Gastrocnemius medialis (tissue), 4 donors: ENCODE measurements around the gene PHKA2.

ENCODE experiments used
- POLR2A ChIP-seq, 2 donors: fragments of 450-650 bp; IDR thresholded peaks; one replicate each; pipeline ENCODE4 v1.6.1; 2017; ENCODE audit warnings: antibody characterized with exemption in 2 of 2, mild to moderate bottlenecking in 2 of 2, moderate library complexity in 2 of 2
- TF ChIP-seq, protein P1 (sequence below), 5 experiments: fragments of 450-650 bp in 3 of 5; fragments of 200-600 bp in 2 of 5; sonication (generic) in 2 of 5; IDR thresholded peaks in 4 of 5; conservative IDR thresholded peaks in 1 of 5; 1 replicate in 4 of 5; 2 replicates in 1 of 5; pipeline ENCODE4 v1.5.1; 2016 to 2019; ENCODE audit warnings: antibody characterized with exemption in 5 of 5, mild to moderate bottlenecking in 3 of 5, moderate library complexity in 3 of 5

DNA sequence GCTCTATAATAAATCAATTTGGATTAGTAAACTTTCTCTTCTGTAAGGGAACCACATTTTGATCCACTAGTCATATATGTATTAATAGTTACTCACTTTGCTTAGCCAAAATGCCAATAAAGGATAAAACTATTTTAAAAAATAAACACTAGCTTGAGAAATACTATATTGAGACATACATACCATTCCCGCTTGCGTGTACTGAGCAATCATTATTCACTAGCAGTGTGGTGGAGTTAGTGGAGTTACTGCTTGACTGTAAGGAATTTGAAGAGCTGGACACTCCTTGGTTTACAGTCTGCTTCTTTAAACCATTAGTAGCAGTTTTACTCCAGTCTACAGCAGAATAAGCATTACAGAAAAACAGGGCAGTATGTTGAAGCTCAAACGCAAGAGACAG is 10.8 kb upstream of the PHKA2 start:
- TF ChIP-seq, protein P1, sequence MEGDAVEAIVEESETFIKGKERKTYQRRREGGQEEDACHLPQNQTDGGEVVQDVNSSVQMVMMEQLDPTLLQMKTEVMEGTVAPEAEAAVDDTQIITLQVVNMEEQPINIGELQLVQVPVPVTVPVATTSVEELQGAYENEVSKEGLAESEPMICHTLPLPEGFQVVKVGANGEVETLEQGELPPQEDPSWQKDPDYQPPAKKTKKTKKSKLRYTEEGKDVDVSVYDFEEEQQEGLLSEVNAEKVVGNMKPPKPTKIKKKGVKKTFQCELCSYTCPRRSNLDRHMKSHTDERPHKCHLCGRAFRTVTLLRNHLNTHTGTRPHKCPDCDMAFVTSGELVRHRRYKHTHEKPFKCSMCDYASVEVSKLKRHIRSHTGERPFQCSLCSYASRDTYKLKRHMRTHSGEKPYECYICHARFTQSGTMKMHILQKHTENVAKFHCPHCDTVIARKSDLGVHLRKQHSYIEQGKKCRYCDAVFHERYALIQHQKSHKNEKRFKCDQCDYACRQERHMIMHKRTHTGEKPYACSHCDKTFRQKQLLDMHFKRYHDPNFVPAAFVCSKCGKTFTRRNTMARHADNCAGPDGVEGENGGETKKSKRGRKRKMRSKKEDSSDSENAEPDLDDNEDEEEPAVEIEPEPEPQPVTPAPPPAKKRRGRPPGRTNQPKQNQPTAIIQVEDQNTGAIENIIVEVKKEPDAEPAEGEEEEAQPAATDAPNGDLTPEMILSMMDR (IDR thresholded peaks at IDR 0.05 in 4 of 5, conservative IDR thresholded peaks at IDR 0.05 in 1 of 5), result no peak
- no peak for TF ChIP-seq POLR2A (IDR thresholded peaks at IDR 0.05)
